Loucy (cell line): ENCODE data around the gene ATOH7.

Source experiments
- H2AFZ ChIP-seq: fragments of 200-600 bp; sonication (generic); 2 replicates; pipeline ENCODE4 v1.6.0; 2016; ENCODE audit warnings: antibody characterized with exemption, mild to moderate bottlenecking, low read length, moderate library complexity
- H3F3A ChIP-seq: fragments of 200-600 bp; 2 replicates; pipeline ENCODE4 v1.6.0; 2016; ENCODE audit warnings: antibody characterized with exemption, low read depth, mild to moderate bottlenecking
- H3K27me3 ChIP-seq: fragments of 200-600 bp; sonication (generic); 2 replicates; pipeline ENCODE4 v1.6.1; 2014; ENCODE audit warnings: low read length, mild to moderate bottlenecking; ENCODE audit not compliant: insufficient read depth, poor library complexity, severe bottlenecking
- H3K36me3 ChIP-seq: fragments of 200-600 bp; sonication (generic); 2 replicates; pipeline ENCODE4 v1.6.1; 2016; ENCODE audit warnings: low read length; ENCODE audit not compliant: insufficient read depth
- H3K4me1 ChIP-seq: fragments of 200-600 bp; sonication (generic); 2 replicates; pipeline ENCODE4 v1.5.1; 2014; ENCODE audit warnings: low read length, mild to moderate bottlenecking; ENCODE audit not compliant: insufficient read depth, poor library complexity, severe bottlenecking
- H3K4me2 ChIP-seq: fragments of 200-600 bp; sonication (generic); 2 replicates; pipeline ENCODE4 v1.6.0; 2014; ENCODE audit warnings: antibody characterized with exemption, low read length, low read depth, mild to moderate bottlenecking; ENCODE audit not compliant: poor library complexity, severe bottlenecking
- H3K4me3 ChIP-seq: fragments of 200-600 bp; sonication (generic); 2 replicates; pipeline ENCODE4 v1.5.1; 2014; ENCODE audit warnings: low read length, mild to moderate bottlenecking, mixed read lengths; ENCODE audit not compliant: poor library complexity, severe bottlenecking
- H3K79me2 ChIP-seq: fragments of 200-600 bp; sonication (generic); 2 replicates; pipeline ENCODE4 v1.6.1; 2014; ENCODE audit warnings: low read length; ENCODE audit not compliant: insufficient read depth
- H3K9ac ChIP-seq: fragments of 200-600 bp; sonication (generic); 2 replicates; pipeline ENCODE4 v1.6.0; 2014; ENCODE audit warnings: mild to moderate bottlenecking, low read depth, low read length, moderate library complexity; ENCODE audit not compliant: poor library complexity, severe bottlenecking
- H3K9me2 ChIP-seq: fragments of 200-600 bp; sonication (generic); replicated peaks from 2 replicates; pipeline ENCODE4 v1.6.1; 2016; ENCODE audit warnings: low read depth, low read length, mixed read lengths
- H3K9me3 ChIP-seq: fragments of 200-600 bp; sonication (generic); 2 replicates; pipeline ENCODE4 v1.6.1; 2014; ENCODE audit warnings: mild to moderate bottlenecking, antibody characterized with exemption, low read length, low read depth; ENCODE audit not compliant: insufficient read depth
- H4K20me1 ChIP-seq: fragments of 200-600 bp; sonication (generic); 2 replicates; pipeline ENCODE4 v1.6.0; 2014; ENCODE audit warnings: antibody characterized with exemption, low read length, mild to moderate bottlenecking; ENCODE audit not compliant: insufficient read depth, poor library complexity, severe bottlenecking
- EZH2phosphoT487 ChIP-seq: fragments of 200-600 bp; IDR thresholded peaks from 2 replicates; pipeline ENCODE4 v1.6.1; 2018; ENCODE audit warnings: antibody characterized with exemption, mild to moderate bottlenecking, moderate library complexity, borderline replicate concordance
- TF ChIP-seq, protein P1 (sequence below): fragments of 200-600 bp; sonication (generic); conservative IDR thresholded peaks from 2 replicates; pipeline ENCODE4 v1.5.1; 2014; ENCODE audit warnings: mild to moderate bottlenecking, antibody characterized with exemption, low read length

Gene ATOH7

DNA sequence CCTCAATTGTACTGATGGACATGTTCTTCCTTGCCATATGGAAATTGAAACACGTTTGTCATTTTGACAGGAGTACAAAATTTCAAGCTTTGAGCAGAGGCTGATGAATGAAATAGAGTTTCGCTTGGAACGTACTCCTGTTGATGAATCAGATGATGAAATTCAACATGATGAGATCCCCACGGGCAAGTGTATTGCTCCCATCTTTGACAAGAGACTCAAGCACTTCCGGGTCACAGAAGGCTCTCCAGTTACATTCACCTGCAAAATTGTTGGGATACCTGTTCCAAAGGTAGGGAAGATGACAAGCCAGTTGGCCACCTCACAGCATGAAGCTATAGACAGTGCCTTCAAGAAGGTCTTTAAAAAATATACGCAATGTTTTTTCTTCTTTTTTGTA lies 43.1 kb downstream of the ATOH7 start:
- Histone ChIP-seq H3K27me3 (no peaks in the 10 kb centered on the region), H3K9me3 (no peaks in the 10 kb centered on the region), H4K20me1 (no peaks in the 10 kb centered on the region), H3K36me3 (no peaks in the 10 kb centered on the region), H3F3A (no peaks in the 10 kb centered on the region), H2AFZ (no peak overlapping the region), H3K4me2 (no peak overlapping the region), H3K4me3 (no peak overlapping the region), H3K79me2 (no peaks in the 10 kb centered on the region), H3K9ac (no peak overlapping the region), H3K4me1 (no peaks in the 10 kb centered on the region), H3K9me2 (no peaks in the 10 kb centered on the region)
- TF ChIP-seq EZH2phosphoT487: no peak
- TF ChIP-seq, protein P1, sequence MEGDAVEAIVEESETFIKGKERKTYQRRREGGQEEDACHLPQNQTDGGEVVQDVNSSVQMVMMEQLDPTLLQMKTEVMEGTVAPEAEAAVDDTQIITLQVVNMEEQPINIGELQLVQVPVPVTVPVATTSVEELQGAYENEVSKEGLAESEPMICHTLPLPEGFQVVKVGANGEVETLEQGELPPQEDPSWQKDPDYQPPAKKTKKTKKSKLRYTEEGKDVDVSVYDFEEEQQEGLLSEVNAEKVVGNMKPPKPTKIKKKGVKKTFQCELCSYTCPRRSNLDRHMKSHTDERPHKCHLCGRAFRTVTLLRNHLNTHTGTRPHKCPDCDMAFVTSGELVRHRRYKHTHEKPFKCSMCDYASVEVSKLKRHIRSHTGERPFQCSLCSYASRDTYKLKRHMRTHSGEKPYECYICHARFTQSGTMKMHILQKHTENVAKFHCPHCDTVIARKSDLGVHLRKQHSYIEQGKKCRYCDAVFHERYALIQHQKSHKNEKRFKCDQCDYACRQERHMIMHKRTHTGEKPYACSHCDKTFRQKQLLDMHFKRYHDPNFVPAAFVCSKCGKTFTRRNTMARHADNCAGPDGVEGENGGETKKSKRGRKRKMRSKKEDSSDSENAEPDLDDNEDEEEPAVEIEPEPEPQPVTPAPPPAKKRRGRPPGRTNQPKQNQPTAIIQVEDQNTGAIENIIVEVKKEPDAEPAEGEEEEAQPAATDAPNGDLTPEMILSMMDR: no peak

DNA sequence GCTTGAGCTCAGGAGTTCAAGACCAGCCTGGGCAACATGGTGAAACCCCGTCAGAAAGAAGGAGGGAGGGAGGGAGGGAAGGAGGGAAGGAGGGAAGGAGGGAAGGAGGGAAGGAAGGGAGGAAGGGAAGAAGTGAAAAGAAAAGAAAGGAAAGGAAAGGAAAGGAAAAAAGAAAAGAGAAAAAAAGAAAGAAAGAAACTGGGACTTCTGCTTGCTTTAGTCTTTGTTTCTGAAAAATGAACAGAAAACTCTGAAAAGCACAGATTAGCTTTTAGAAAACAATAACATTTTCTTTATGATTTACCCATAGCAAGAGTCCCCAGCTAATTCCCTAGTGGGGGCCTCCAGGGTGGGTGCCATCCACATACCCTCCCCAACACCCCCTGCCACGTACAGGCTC lies 46.8 kb downstream of the ATOH7 start:
- Histone ChIP-seq H3K27me3 (no peaks in the 10 kb centered on the region), H4K20me1 (no peaks in the 10 kb centered on the region), H3K79me2 (no peaks in the 10 kb centered on the region), H3K4me1 (no peaks in the 10 kb centered on the region), H3K4me3 (no peak overlapping the region), H3K4me2 (no peak overlapping the region), H3K9me2 (no peaks in the 10 kb centered on the region), H3K9me3 (no peaks in the 10 kb centered on the region), H3K36me3 (no peaks in the 10 kb centered on the region), H3F3A (no peaks in the 10 kb centered on the region), H2AFZ (no peak overlapping the region), H3K9ac (no peak overlapping the region)
- TF ChIP-seq, protein P1: no peak
- no peak for TF ChIP-seq EZH2phosphoT487

DNA sequence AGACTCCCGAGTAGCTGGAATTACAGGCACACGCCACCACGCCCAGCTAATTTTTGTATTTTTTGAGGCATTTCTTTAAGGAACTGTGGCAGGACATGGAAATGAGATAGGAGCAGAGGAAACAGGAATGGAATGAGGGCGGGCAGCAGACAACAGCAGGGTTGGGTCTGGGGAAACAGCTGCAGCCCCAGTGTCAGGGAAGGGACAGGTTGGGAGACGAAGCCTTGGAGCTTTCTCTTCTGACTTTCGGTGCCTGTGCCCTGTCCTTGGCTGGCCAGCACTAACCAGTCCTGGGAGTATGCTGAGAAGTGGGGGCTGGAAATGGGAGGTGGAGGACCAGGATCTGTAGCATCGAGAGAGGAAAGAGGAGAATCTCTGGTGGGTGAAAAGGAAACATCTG lies 47.4 kb downstream of the ATOH7 start:
- Histone ChIP-seq H3K9ac (no peak overlapping the region), H4K20me1 (no peaks in the 10 kb centered on the region), H3F3A (no peaks in the 10 kb centered on the region), H3K79me2 (no peaks in the 10 kb centered on the region), H3K4me1 (no peaks in the 10 kb centered on the region), H3K27me3 (no peaks in the 10 kb centered on the region), H3K36me3 (no peaks in the 10 kb centered on the region), H3K4me3 (no peak overlapping the region), H2AFZ (no peak overlapping the region), H3K9me3 (no peaks in the 10 kb centered on the region), H3K9me2 (no peaks in the 10 kb centered on the region), H3K4me2 (no peak overlapping the region)
- TF ChIP-seq EZH2phosphoT487: no peak
- TF ChIP-seq, protein P1: no peak
